K562 (cell line): ENCODE results near the gene AGAP3. TPM values are rescaled to one million over a fixed set of nuclear protein-coding genes. Genes with fewer than 3 reads are reported as not detected.

Experiments used
- GTF3C2 ChIP-seq: IDR thresholded peaks from 3 replicates; pipeline ENCODE4 v1.6.1; 2011; ENCODE audit warnings: borderline replicate concordance, mild to moderate bottlenecking, moderate library complexity; ENCODE audit not compliant: insufficient read length; ENCODE audit errors: extremely low read depth
- KLF13 ChIP-seq: fragments of 450-650 bp; IDR thresholded peaks from 2 replicates; pipeline ENCODE4 v1.6.1; 2016; ENCODE audit warnings: missing genetic modification characterization, low read depth, mild to moderate bottlenecking, missing compliant biosample characterization, moderate library complexity, borderline replicate concordance
- SIRT6 ChIP-seq: IDR thresholded peaks from one replicate; pipeline ENCODE4 v1.6.1; 2012; ENCODE audit warnings: low read depth, mild to moderate bottlenecking, control low read depth, inconsistent platforms, low read length, moderate library complexity
- TOE1 ChIP-seq, 2 experiments: fragments of 450-650 bp in 1 of 2; sonication (generic) in 1 of 2; formaldehyde crosslinking in 1 of 2; IDR thresholded peaks; 2 replicates each; pipeline versions ENCODE4 v1.7.1 to v1.8.0; 2016 to 2022; ENCODE audit warnings: borderline replicate concordance in 2 of 2, mild to moderate bottlenecking in 2 of 2, antibody characterized with exemption in 1 of 2, inconsistent platforms in 1 of 2, low read depth in 1 of 2, missing genetic modification reagents in 1 of 2, moderate library complexity in 1 of 2
- ZMIZ1 ChIP-seq, 2 experiments: fragments of 150-350 bp in 1 of 2; IDR thresholded peaks; 2 replicates each; pipeline ENCODE4 v1.6.1; 2012 to 2016; ENCODE audit warnings: low read depth in 2 of 2, low read length in 2 of 2, mild to moderate bottlenecking in 1 of 2, moderate library complexity in 1 of 2
- polyA plus RNA-seq, 8 experiments: library from polyadenylated mRNA; depleted of rRNA in 4 of 8; stranded (reverse) in 5 of 8; unstranded in 3 of 8; fragments of >200 nt; fragmentation: Nextera tagmentation in 2 of 8; fragmentation: Illumina TruSeq in 1 of 8; extraction: Ambion mirVana in 2 of 8; extraction: Trizol in 1 of 8; gene quantifications; 2 replicates each; pipeline versions ENCODE4 v1.2.1 to v1.2.3, GENCODE V29; 2011 to 2014; ENCODE audit warnings: inconsistent platforms in 1 of 8, missing spikeins in 1 of 8
- total RNA-seq, 7 experiments: library from RNA; depleted of rRNA in 6 of 7; stranded (reverse); fragments of >200 nt in 6 of 7; fragmentation: Illumina TruSeq in 2 of 7; extraction: Trizol in 2 of 7; gene quantifications; 2 replicates each; pipeline versions ENCODE4 v1.2.1 to v1.2.3, GENCODE V29; 2011 to 2021; ENCODE audit warnings: low replicate concordance in 1 of 7
- TF ChIP-seq, protein P1 (sequence below), 2 experiments: fragments of 450-650 bp in 1 of 2; sonication (generic) in 1 of 2; formaldehyde crosslinking in 1 of 2; IDR thresholded peaks; 2 replicates each; pipeline versions ENCODE4 v1.7.1 to v1.9.0; 2016 to 2022; ENCODE audit warnings: inconsistent platforms in 1 of 2, mild to moderate bottlenecking in 1 of 2, missing genetic modification reagents in 1 of 2

AGAP3 gene
- total and polyA plus RNA-seq, 9 of the 15 experiments (the other 6 are each of a cell fraction or from before 2014, with no cell fraction given): 3.4 to 208 (median 62.2) TPM

DNA sequence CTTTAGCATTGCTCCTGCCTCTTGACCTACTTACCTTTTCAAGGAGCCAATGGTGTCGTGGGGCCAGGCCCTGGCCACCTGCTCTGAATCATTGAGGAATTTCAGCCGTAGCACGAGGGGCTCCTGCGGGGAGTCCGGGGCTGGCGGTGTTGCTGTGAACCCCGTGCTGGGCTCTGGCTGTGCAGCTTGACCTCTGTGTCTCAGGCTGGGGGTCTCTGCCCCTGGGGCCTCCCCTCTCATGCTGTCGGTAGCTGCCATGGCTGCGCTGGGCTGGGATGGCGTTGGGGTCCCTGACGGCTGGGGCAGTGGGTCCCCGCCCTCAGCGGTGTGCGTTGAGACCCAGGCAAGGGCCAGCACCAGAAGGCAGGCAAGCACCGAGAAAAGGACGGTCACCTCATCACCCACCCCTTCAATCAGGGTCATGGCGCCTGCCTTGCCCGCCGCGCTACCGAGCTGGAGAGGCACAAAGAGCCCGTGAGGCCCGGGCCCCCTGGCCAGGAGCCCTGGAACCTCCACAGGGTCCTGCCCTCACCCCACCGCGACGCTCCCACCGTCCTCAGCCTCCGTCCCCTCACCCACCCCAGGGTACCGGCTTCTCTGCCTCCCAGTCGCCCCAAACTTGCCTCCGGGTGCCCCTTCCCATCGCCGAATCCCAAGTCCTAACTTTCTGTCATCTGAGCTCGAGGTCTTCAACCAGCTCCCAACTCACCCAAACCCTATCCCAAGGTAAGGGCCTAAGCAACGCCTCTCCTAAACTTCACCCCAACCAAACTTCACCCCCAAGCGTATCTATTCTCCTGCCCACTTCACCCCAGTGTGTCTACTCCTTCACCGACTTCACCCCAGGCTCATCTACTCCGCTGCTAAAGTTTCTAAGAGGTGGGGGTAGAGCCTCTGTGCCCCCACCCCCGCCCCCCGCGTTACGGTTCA lies 3.9 kb upstream of the AGAP3 start (continued):
- TF ChIP-seq, protein P1, sequence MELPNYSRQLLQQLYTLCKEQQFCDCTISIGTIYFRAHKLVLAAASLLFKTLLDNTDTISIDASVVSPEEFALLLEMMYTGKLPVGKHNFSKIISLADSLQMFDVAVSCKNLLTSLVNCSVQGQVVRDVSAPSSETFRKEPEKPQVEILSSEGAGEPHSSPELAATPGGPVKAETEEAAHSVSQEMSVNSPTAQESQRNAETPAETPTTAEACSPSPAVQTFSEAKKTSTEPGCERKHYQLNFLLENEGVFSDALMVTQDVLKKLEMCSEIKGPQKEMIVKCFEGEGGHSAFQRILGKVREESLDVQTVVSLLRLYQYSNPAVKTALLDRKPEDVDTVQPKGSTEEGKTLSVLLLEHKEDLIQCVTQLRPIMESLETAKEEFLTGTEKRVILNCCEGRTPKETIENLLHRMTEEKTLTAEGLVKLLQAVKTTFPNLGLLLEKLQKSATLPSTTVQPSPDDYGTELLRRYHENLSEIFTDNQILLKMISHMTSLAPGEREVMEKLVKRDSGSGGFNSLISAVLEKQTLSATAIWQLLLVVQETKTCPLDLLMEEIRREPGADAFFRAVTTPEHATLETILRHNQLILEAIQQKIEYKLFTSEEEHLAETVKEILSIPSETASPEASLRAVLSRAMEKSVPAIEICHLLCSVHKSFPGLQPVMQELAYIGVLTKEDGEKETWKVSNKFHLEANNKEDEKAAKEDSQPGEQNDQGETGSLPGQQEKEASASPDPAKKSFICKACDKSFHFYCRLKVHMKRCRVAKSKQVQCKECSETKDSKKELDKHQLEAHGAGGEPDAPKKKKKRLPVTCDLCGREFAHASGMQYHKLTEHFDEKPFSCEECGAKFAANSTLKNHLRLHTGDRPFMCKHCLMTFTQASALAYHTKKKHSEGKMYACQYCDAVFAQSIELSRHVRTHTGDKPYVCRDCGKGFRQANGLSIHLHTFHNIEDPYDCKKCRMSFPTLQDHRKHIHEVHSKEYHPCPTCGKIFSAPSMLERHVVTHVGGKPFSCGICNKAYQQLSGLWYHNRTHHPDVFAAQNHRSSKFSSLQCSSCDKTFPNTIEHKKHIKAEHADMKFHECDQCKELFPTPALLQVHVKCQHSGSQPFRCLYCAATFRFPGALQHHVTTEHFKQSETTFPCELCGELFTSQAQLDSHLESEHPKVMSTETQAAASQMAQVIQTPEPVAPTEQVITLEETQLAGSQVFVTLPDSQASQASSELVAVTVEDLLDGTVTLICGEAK (IDR thresholded peaks at IDR 0.05): peak; percentile 45; the same call in 1 of the 2 replicates
- TF ChIP-seq, protein P1 (CRISPR knock-in tag; IDR thresholded peaks at IDR 0.05): no peak
- no peak for TF ChIP-seq ZMIZ1 (IDR thresholded peaks at IDR 0.05; ENCODE audit: low read depth in 2 of 2, low read length in 2 of 2)
- TF ChIP-seq GTF3C2: no peak
- no peak for TF ChIP-seq SIRT6
- TF ChIP-seq TOE1 (IDR thresholded peaks at IDR 0.05; ENCODE audit: borderline replicate concordance): peak; percentile 46; the same call in 1 of the 2 replicates
- no peak for TF ChIP-seq TOE1 (CRISPR knock-in tag; IDR thresholded peaks at IDR 0.05; ENCODE audit: borderline replicate concordance, low read depth)
- TF ChIP-seq KLF13 (tag): no peak
